ENCODE measurements around the gene TNF.
A peak's percentile ranks its signal among the peaks of the same experiment; 100 is the strongest.
"Not testable (repeated sequence)": the region's sequence is repeated elsewhere in the genome, so short reads cannot be mapped to it uniquely, and the experiment has no call there.

Gene TNF

DNA sequence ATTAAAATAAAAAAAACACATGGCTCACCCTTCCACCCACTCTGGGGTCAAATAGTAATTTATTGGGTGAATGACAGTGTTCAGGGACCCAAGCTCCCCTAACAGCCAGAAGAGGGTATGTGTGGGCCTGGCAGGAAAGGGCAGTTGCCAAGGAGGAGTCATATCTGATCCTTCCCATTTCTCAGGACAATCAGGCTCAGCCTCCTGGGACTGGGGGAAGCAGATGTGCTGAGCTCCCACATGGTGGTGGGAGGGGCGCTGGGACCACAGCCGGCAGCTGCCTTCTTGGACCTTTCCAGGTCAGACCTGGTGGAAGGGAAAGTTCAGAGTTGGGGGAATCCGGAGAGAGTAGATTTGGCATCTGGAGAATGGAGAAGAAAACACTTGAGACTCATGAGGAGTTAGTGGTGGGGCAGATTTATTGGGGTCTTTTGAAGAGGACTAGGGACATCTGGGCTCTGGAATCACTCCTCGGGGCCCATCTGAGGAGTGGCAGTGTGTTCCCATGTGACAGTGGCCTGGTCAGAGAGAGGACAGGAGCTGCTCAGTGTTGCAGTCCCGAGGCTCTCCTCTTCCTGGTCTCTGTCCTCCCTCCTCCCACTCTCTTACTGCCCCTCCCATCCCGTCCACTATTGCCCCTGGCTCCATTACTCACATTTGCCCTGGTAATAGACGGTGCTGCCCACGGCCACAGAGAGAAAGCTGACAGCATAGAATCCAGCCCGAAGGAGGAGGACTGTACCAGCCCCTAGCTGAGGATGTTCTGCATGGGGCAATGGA, 13.7 kb downstream of the TNF start:
- DNase-seq, result no peak

DNA sequence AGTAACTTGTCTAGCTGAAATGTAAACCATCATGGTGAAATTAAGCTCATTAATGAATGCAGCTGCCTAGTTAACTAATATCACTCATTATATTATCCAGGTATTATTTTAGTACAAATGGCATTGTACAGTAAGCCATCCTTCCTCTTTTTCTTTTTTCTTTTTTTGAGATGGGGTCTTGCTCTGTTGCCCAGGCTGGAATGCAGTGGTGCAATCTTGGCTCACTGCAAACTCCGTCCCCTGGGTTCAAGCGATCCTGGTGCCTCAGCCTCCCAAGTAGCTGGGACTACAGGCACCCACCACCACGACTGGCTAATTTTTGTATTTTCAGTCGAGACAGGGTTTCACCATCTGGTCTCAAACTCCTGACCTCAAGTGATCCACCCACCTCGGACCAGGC, 15.3 kb downstream of the TNF start:
- not testable (repeated sequence) for DNase-seq

DNA sequence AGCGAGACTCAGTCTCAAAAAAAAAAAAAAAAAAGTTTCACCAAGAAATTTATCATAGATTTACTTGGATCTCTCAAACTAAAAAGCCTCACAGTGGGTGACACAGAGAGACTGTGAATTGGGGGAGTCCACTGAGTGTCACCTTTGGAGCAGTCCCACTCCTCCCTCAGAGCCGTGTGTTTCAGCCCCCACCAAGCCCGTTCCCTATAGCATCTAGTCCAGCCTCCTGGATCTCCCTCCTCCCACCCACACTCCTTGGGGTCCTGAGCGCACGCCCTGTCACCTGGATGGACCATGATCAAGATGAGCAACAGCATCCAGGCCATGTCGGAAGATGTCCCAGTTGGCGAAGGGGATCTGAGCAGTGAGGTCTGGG, 17.0 kb downstream of the TNF start:
- no peak for DNase-seq

DNA sequence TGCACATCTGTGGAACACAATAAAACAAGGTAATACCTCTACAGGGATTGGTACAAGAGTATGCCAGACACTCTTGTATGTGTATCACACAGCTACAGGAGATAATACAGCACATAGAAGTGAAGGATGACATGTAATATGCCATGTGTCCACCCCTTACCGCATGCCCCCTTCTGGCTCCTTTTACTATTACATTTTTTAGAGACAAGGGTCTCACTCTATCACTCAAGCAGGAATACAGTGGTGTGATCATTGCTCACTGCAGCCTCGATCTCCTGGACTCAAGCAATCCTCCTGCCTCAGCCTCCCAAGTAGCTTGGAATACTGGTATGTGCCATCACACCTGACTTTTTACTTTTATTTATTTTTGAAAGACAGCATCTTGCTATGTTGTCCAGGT, 21.6 kb downstream of the TNF start:
- peak; percentile 59 for DNase-seq

DNA sequence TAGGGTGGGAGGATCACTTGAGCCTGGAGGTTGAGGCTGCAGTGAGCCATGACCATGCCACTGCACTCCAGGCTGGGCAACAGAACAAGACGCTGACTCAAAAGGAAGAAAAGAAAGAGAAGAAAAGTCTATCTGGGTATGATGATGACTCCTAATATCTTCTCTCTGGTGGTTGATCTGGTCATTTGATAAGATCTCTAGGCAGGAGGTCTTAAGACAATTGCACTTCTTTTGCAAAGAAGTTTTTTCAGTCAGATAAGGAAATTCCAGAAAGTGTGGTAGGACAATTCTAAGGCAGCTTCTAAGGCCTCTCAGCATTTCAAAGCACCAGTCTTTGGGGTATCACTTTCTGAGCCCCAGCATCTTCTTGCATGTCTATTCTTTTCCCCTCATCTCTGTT, 32.0 kb downstream of the TNF start:
- no peak for DNase-seq

DNA sequence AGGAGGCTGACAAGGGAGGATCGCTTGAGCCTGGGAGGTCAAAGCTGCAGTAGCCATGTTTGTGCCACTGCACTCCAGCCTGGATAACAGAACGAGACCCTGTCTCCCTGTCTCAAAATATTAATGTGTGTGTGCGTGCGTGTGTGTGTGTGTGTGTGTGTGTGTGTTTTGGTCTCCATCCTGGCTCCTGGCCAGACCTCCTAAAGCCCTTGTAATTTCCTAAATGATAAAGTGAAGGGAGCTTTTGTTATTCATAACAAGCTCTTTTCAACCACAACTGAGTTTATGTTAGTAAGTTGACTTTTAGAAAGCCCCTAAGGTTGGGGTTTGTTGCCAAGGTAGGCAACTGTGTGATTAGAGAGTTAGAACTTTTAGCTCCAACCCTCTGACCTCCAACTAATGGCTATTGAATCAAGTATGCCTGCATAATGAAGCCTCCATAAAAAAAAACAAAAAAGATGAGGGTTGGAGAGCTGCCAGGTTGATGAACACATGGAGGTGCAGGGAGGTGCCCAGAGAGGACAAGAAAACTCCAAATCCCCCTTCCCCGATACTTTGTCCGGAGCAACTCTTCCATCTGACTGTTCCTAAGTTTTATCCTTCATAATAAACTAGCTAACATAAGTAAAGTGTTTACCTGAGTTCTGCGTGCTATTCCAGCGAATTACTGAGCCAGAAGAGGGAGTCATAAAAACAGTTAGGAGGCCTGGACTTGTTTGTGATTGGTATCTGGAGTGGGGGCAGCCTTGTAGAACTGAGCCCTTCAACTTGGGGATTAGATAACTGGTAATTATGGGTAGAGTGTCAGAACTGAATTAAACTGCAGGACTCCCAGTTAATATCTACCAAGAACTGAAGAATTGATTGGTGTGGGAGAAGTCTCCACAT, 34.4 kb downstream of the TNF start:
- no peak for DNase-seq

DNA sequence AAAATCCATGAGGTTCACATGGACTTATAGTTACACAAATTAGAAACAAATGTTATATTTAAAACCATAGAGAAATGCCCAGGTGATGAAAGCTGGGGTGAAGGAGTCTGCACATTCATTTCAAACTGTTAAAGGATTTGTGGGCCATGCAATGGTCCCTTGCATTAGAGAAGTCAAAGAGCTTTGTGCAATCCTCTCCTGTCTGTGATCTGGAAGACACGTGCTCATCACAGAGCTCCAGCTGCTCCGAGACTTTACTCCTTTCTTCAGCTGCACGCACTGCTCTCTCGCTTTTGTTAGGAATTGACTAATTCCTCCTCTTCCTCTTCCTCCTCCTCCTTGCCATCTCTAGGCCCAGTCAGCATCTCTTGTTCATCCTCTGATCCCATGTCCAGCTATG, 35.6 kb downstream of the TNF start:
- no peak for DNase-seq

DNA sequence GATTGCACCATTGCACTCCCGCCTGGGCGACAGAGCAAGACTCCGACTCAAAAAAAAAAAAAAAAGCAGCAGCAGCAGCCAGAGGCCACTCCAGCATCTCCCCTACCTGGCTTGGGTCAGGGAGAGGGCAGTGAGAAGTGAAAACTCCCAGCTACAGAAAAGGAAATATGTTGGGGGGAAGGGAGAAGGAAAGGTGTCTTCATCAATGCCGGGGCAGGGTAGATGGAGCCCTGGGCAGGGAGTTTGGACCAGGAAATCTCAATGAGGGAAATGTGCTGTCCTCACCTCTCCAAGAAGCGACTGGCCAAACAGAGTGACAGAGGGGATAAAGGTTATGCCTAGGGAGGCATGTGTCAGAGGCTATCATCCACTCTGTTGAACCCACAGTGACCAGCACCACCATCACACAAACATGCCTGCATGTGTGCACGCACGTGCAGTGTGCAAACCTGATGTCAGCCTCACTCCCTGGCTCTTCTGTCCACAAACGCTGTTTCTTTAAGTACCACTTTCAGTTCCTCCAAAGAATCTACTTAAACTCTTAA, 38.8 kb downstream of the TNF start:
- DNase-seq, result no peak

DNA sequence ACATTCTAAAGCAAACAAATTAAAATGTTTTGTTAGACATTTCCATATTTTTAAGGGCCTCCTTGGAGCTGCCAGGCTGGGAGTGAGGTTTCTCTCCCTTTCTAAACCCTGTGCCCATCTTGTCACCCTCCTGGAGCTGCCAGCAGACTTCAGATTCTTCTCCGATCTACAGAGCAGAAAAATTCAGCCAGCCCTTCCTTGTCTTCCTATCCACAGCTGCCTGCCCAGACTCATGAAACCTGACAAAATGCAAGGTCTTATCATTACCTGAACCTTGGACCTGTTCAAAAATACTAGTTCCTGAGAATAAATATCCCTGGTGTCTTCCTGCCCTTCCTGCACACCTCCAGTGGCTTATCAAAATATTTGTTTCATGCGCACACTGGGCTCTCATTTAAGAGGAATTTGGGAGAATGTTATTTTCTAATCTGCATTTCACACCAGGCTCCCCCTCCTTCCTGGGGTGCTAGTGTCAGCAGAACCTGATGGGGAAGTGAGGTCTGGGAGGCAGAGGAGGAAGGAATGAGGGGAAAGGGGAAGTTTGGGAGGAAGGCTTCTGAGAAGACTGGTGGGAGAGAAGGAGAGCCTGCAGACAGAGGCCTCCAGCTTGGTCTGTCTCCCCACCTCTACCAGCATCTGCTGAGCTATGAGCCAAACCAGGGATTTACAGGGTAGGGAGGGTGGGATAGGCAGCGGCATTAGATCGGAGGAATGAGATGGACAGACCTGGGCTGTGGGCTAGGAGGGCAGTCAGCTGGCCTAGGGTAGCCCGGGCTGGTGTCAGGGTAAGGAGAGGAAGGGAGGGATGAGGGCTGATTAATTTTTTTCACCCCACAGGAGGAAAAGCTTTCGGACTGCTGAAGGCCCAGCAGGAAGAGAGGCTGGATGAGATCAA, 39.6 kb downstream of the TNF start, which contains the start of gene AIF1:
Gene AIF1 (plus strand): TSS at position 551 of the 895 bp plus-strand sequence. CDS start 96 bp downstream, at position 647.
- no peak for DNase-seq

DNA sequence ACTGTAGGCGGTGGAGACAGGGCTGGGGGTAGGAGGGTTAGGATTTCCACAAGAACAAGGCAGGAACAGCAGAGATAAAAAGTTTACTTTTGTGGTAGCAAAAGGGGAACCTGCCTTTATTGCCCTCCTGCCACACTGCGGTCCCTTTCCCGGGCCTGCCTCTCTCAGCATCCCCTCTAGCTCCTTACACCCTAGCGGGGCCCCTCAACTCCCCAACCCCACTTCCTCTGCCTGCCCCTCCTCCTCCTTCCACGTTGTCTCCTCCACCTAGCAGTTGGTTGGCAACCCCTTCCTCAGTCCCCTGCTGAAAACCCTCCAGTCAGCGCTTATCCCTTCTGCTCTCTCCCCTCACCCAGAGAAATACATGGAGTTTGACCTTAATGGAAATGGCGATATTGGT, 40.4 kb downstream of the TNF start:
- no peak for DNase-seq

DNA sequence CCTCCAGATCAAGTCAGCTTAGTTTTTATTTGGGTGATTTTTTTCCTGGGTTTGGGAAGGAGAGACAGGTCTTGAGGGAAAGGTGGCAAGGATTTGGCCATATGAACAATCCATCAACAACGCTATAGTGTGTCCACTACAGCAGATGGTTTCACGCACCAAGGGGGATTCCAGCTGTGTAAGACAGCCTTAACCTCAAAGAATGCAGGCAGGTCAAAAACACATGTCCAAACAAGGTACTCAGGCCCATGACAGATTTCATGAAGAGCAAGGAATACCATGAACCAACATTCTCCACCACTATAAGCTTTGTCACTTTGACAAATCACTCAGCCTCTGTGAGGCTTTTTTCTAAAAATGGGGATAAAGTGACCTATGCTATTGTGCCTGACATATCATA, 41.6 kb downstream of the TNF start:
- DNase-seq, result no peak

DNA sequence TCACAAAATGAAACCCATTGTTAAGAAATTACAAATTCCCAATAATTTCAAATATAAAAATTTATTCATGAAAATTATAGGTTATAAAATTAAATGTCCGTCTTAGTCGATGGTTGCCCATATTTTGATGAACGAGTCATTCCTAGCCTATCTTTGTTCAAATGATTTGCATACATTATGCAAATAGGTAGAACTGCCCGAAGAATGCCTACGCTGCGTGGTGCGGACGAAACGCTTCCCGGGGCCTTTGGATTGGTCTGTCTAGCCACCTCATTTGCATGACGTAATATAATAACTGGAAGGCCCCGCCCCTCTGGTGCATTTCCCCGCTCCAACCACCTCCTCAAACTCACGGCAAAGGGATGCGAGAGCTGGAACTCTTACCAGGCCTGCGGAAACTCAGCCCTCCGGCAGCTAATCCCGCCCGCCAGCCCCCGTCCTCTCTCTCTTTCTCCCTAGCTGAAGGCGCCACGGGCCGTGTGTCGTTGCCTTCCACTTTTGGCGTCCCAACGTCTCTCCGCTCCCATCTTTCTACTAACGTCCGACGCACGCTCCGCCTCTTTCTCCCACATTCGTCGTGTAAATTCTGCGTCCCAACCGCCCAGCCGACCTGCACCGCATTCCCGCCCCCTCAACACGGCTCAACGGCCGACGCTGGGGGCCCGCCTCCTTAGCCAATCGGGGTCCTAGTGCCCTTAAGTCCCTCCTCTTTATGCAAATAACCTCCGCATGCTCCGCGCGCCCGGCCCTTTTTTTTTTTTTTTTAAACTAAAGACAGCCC, 44.6 kb downstream of the TNF start:
- DNase-seq, result peak; percentile 98

DNA sequence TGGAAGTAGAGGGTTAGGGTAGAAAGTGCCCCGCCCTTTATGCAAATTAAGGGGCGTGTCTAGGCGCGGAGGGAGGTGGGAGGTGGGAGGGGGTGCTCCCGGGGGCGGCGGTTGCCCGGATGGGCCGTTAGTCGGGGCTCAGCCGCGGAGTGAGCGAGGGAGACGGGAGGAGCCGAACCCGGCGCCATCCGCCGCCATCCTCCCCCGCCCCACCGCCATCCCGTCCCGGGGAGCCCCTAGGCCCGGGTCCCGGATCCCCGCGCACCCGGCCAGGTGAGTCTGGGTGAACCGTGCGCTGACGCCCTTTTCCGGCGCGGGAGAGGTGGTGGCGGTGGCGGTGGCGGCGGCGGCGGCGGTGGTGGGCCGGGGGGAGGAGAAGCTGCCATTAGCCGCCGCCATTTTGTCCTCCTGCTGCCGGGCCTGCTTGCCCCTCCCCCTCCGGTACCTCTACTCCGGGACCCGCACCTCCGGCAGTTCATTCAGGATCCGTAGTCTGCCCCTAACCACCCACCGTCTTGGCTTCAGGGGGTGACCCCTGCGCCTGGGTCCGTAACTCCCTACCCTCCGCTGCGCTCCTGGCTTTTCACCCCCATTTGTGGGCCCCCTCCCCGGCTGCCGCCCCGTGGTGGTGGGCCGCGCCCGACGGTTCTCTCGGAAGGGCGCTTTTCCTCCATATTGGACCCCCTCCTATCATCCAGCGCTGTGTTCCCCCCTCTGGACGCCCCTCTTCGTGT, 45.4 kb downstream of the TNF start, which contains the start of gene PRRC2A:
Gene PRRC2A (plus strand): TSS at position 130 of the 734 bp plus-strand sequence. CDS start 2,075 bp downstream, outside the sequence.
- DNase-seq, result peak; percentile 96

DNA sequence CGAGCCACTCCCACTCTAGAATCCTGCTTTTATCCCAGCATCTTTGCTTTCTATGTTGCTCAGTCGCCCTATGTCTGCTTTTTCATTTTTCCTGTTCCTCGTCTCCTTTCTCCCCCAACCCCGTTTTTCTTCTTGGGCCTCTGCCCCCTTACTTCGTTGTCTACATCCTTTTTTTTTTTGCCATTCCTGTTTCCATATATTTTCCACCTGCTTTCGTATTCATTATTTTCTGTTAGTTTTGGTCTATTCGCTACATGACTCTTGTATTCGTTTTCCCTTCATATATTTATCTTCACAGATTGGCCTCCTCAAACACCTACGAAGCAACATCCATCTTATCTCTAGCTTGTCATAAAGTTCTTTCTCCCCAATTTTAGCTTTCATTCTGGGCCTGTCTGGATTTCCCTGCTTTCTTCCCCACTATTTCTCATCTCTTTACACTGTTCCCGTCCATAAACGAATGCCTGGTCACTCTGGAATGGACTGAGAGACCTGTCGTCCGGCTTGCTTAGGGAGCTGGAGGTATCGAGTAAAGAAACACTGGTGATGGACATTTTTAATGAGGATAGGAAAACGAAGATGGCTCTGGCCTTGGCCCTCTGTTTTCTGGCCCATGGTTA, 46.1 kb downstream of the TNF start:
- no peak for DNase-seq

DNA sequence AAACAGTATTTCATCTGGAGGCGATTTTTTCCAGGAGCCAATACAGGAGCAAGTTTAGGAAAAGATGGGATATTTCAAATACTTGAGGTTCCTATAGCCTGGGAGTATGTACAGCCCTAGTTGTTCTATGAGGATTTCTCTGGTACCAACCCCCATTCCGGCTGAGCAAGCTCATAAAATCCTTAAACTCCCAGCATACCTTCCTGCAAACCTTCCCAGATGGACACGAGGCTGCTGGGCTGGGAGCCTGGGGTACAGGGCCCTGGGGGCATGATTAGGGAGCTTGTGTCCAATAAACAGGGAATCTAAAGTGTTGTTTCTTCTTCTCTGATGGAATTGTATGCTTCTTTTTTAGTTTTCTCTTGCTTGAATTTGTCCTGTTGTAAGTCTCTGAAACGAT, 46.6 kb downstream of the TNF start:
- no peak for DNase-seq

DNA sequence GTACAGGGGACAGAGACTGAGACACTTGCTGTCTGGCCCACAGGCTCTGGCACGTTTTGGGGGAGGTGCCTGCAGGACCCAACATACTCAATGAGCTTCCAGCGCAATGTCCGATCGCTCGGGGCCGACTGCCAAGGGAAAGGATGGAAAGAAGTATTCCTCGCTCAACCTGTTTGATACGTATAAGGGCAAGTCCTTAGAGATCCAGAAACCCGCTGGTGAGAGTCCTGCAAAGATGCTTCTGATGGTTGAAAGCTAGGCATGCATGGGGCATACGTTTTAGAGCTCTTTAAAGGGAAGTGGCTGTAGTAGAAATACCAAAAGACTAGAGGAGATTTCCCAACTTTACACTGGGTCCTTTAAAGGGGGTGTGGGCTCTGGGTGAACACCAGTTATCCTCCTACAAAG, 47.3 kb downstream of the TNF start:
- no peak for DNase-seq

DNA sequence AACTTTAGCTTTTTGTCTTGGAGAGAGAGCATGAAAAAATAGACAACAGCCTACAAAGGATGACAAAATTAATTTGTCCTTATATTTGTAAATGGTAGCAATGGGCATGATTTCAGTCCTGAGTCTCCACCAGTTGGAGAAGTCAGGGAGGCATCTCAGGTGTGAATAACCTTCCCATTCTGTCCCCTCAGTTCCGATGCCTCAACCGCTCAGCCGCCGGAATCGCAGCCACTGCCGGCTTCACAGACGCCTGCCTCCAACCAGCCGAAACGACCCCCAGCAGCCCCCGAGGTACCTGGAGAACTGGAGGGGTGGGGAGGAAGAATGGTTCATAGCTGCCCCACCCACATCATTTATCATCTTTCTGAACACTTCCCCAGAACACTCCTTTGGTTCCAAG, 48.7 kb downstream of the TNF start:
- DNase-seq, result no peak

DNA sequence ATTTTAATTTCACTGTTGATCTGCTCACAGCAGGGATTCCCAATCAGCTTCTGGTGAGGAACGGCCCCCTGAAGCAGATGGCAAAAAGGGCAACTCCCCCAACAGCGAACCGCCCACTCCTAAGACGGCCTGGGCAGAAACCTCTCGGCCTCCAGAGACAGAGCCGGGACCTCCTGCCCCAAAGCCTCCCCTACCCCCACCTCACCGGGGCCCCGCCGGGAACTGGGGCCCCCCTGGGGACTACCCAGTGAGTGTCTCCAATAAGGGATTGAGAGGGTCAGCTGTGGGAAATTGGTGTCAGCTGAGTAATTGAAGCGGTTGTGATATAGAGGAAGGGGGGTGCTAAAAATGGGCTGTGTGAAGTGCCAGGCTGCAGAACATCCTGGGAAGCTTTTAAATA, 51.6 kb downstream of the TNF start:
- no peak for DNase-seq

DNA sequence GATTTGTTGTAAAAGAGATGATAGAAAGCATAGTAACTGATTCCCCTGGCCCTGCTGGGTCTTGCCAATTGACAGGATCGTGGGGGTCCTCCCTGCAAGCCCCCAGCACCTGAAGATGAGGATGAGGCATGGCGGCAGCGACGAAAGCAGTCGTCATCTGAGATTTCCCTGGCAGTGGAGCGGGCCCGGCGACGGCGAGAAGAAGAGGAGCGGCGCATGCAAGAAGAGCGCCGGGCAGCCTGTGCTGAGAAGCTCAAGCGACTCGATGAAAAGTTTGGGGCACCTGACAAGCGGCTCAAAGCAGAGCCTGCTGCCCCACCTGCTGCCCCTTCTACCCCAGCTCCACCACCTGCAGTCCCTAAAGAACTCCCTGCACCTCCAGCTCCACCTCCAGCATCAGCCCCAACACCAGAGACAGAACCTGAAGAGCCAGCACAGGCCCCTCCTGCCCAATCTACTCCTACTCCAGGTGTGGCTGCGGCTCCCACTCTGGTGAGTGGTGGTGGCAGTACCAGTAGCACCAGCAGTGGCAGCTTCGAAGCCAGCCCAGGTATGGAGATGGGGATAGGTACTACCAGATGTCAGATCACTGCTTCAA, 52.4 kb downstream of the TNF start:
- DNase-seq, result no peak

All from stimulated activated CD4-positive, alpha-beta T cell treated with anti-CD3 and anti-CD28 coated beads, Interleukin-4, amount 100 ng/mL, for 24 hours (primary cell).